H1 (cell line): ENCODE measurements around the gene GPD1. TPM values are rescaled to one million over a fixed set of nuclear protein-coding genes. Genes with fewer than 3 reads are reported as not detected.

Source experiments
- MAX ChIP-seq: IDR thresholded peaks from 2 replicates; pipeline ENCODE4 v1.6.1; 2012; ENCODE audit warnings: inconsistent platforms
- SRF ChIP-seq: IDR thresholded peaks from 2 replicates; pipeline ENCODE4 v1.6.1; 2011; ENCODE audit warnings: mild to moderate bottlenecking, low read depth, low read length, moderate library complexity
- TBP ChIP-seq: IDR thresholded peaks from 2 replicates; pipeline ENCODE4 v1.6.1; 2011; ENCODE audit warnings: low read depth, low read length, improper control_type of control experiment
- polyA plus RNA-seq, 7 experiments: library from polyadenylated mRNA; depleted of rRNA in 3 of 7; stranded (reverse) in 5 of 7; unstranded in 2 of 7; fragments of >200 nt in 5 of 7; fragments of 200-250 nt in 2 of 7; gene quantifications; 1 replicate in 5 of 7; 2 replicates in 1 of 7; 4 replicates in 1 of 7; pipeline versions ENCODE4 v1.2.1 to v1.2.3, GENCODE V29; 2011 to 2013; ENCODE audit warnings: missing spikeins in 2 of 7, mixed read lengths in 2 of 7
- total RNA-seq: library from RNA; stranded (reverse); fragmentation: NEBNext Ultra II Directional; extraction: Animal tissue kit (Norgen Biotek cat#: 25700); gene quantifications from 2 replicates; pipeline ENCODE4 v1.2.1, GENCODE V29; 2021

The GPD1 gene
- total and polyA plus RNA-seq, 2 of the 8 experiments (the other 6 are each of a cell fraction or from before 2014, with no cell fraction given): 0.45 to 0.74 TPM

DNA sequence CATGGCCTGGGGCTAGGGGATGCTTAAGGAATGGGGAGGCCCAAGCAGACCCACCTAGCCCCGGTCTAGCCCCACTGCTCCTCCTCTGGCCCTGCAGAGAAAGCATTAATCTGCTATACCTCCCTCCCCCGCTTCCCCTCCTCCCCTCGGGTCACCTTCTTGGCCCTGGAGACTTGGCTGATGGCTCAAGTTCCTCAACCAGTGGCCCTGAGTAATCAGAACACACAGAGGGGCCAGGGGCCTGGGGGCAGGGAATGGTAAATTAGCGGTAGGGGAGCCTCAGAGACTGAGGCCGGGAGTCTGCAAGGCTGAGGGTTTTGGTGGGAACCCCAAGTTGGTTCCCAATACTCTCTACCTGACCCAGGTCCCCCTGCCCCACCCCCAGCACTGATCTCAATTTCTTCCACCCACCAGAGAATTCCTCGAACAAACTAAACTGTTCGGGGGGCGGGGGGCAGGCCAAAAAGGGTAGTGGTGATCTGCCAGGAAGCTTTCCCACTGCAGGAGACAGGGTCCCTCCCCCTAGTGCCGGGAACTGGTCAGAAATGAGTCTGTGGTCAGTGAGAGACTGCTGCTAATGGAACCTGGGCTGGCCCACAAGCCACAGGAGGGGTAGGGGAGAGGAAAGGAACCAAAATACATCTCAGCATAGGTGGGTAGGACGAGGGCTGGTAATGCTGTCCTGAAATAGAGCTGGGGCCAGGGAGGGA lies 31.5 kb upstream of the GPD1 start (continued):
- no peak for TF ChIP-seq MAX
- no peak for TF ChIP-seq TBP
- no peak for TF ChIP-seq SRF
- TF ChIP-seq, all 59 proteins: peak for 0
